Stimulated activated CD4-positive, alpha-beta T cell treated with anti-CD3 and anti-CD28 coated beads, Interleukin-1b, Interleukin-23, amount 100 ng/mL, for 4 hours (primary cell): Measurements from ENCODE around the gene GLDN.
"Not testable (repeated sequence)": the region's sequence is repeated elsewhere in the genome, so short reads cannot be mapped to it uniquely, and the experiment has no call there.

ENCODE experiments used
- DNase-seq, 2 donors: peaks; one replicate each; pipeline ENCODE4 v3.0.0-alpha.2; 2020; ENCODE audit warnings: low read depth in 2 of 2

GLDN gene

DNA sequence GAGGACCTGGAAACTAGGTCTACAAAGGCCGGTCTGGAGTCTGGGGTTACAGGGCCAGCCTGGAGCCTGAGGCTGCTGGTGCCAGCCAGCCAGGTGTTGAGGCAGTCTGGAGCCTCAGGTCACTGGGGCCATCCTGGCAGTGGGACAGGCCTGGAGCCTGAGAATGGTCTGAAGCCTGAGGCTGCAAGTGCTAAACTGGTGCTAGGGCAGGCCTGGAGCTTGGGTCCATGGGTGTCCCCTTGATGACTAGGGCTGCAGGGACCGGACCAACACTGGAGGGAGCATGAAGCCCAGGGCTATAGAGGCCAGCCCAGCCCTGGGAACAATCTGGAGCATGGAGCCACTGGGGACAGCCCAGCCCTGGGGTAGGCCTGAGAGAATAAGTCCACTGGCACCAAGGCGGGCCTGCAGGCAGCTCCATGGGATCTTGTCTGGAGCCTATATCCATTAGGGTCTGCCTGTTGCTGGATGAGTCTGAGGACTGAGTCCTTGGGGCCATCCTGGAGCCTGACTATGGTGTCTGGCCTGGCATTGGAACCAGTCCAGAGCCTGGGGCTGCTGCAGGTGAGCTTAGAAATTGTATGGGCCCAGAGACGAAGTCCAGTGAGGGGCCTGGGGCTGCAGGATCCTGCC is 101.9 kb downstream of the GLDN start:
- DNase-seq = no peak

DNA sequence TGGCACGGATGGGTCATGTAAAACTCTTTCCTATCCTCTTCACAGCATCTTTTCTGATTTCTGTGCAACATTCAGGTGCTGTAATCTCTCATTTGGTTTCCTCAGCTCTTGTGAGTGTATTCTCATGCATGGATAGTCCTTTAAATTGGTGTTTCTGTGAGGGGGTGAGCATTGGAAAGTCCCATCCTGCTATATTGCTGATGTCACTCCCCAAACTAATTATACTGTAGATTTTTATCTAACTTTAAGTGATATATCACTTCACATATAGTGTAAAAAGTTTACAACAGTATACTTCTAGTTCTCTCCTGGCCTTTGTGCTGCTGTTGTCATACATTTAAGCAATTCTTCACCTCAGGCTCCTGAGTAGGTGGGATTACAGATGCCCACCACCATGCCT is 102.7 kb downstream of the GLDN start:
- no peak for DNase-seq

DNA sequence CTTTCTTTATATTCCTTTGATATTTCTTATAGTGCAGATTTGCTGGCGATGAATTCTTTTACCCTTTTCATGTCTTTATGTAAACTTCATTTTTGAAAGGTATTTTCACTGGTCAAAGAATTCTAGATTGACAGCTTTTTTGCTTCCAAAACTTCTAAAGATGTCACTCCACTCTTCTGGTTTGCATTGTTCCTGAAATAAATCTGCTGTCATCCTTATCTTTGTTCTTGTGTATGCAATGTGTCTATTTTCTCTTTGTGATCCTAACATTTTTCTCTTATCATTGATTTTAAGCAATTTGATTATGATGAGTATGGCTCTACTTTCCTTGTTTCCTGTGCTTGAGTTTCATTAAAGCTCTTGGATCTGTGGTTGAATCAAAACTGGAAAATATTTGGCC is 103.4 kb downstream of the GLDN start:
- no peak for DNase-seq

DNA sequence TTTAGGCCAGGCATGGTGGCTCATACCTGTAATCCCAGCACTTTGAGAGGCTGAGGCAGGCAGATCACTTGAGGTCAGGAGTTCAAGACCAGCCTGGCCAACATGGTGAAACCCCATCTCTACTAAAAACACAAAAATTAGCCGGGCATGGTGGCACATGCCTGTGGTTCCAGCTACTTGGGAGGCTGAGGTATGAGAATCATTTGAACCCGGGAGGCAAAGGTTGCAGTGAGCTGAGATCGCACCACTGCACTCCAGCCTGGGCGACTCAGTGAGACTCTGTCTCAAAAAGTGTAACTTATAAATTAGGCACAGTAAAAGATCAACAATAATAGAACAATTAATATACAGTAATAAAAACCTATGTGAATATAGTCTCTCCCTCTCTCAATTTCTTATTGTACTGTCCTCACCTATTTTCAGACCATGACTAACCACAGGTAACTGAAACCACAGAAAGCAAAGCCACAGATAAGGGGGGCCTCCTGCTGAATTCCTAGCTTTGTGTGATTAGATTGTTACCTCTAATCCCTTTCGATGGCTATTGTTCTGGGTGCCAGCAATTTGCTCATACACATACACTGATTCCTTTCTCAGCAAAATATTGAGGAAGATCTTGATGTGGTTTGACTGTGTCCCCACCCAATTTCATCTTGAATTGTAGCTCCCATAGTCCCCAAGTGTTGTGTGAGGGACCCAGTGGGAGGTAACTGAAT is 104.7 kb downstream of the GLDN start:
- DNase-seq = not testable (repeated sequence)

DNA sequence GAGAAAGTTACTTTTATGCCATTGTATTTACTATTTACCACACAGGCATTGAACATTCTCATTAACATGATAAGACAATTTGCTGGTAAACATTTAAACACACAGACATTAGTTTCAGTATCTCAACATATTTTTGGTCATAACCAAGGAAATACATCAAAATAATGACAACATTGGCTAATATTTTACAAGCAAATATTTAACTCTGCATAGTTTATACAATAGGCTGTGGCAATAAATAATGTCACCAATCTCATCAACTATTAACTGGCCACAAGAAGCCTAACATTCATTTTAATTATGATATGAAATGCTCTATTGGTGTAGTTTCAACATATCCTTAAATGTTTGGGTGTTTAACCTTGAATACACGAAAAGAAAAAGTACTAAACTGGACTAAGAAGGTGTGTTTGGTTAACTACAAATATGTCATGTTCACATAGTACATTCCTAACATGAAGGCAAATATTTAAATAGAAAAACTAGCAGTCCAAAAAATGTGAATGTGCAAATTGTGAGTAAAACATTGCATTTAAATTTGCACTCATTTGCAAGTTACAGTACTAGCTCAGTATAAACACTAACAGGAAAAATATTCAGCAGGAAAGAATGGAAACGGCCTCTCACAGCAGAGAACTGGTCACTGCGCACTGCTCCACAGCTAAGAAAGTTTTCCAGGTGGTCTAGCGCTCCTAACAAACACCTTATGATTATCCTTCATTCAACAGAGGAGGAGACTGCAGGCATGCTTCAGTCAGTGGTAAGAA is 106.6 kb downstream of the GLDN start:
- no peak for DNase-seq

DNA sequence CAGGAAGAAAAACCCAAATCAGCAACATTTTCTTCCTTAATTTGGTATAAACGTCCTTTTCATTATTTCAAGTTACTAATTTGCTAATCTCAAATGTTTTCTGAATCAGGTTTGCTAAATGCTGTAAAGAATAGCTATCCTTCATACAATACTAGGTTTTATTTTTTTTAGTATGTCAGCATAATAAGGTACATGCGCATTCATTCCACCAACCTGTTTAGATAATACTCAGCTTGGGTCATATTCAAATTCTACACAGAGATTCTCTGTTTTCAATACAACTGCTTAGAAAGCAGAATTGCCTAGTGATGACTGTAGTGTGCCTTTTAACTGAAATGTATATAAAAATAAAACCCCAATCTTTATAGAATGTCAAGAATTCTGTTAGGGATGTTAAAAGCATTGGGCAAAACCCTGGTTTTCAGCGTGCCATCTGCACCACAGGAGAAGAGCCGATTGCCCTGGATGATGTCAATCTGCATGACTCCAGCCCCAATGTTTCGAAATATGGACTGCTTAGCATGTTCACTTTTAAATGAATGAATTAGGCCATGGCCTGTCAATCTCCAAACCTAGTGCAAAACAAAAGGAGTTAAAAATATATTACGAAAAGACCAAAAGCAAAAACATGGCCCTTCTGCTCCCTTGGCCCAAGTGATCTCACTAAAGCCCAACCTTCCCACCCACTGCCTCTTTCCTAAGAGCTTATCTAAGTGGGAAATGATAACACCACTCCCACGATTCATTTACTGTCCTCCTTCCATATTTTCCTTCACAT is 107.4 kb downstream of the GLDN start:
- DNase-seq = no peak

DNA sequence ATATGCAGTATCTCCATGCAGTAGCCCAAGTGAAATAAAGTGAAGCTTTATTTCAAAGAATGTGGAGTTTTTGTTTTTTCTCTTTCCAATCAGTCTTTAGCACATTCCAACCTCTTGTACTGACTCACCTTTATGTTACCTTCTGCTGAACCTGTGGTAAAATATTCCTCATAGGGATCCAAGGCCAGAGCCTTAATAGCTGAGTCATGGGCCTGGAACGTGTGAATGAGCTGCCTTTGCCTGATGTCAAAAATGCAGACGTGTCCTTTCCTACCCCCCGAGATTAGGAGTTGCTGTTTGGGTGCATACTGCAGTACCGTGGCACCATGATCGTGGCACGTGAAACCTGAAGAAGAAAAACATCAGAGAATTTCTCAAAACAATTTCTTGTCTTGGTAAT is 108.5 kb downstream of the GLDN start:
- DNase-seq = no peak
